HEK293T (cell line): ENCODE results near the gene CXCL6.

ENCODE experiments used
- CTCF ChIA-PET: fragments of 350-600 bp; formaldehyde crosslinking; extraction: SDS; loops from one replicate; lab custom pipeline; 2021; ENCODE audit warnings: antibody characterized with exemption, inconsistent platforms; lab: Yijun Ruan, JAX
- POLR2A ChIA-PET: fragments of 350-600 bp; formaldehyde crosslinking; extraction: SDS; loops from one replicate; lab custom pipeline; 2020; ENCODE audit warnings: antibody characterized with exemption, inconsistent platforms; lab: Yijun Ruan, JAX
- DNase-seq: peaks from one replicate; pipeline ENCODE4 v3.0.0; 2012; ENCODE audit warnings: mixed read lengths; ENCODE audit errors: extremely low spot score
- ARNT ChIP-seq: fragments of 450-650 bp; IDR thresholded peaks from 2 replicates; pipeline ENCODE4 v1.6.1; 2017; ENCODE audit warnings: mild to moderate bottlenecking
- BHLHE40 ChIP-seq: fragments of 450-650 bp; IDR thresholded peaks from 2 replicates; pipeline ENCODE4 v1.6.1; 2016; ENCODE audit warnings: mild to moderate bottlenecking, moderate library complexity, borderline replicate concordance
- CTBP1 ChIP-seq: fragments of 450-650 bp; IDR thresholded peaks from 2 replicates; pipeline ENCODE4 v1.6.1; 2016; ENCODE audit warnings: borderline replicate concordance
- ELF4 ChIP-seq: fragments of 450-650 bp; IDR thresholded peaks from 2 replicates; pipeline ENCODE4 v1.6.1; 2017; ENCODE audit warnings: antibody characterized with exemption
- FOXA1 ChIP-seq: fragments of 450-650 bp; IDR thresholded peaks from 2 replicates; pipeline ENCODE4 v1.6.1; 2016; ENCODE audit warnings: mild to moderate bottlenecking
- FOXK2 ChIP-seq: fragments of 450-650 bp; IDR thresholded peaks from 2 replicates; pipeline ENCODE4 v1.6.1; 2016; ENCODE audit warnings: mild to moderate bottlenecking
- FOXM1 ChIP-seq: fragments of 450-650 bp; IDR thresholded peaks from 2 replicates; pipeline ENCODE4 v1.6.1; 2017; ENCODE audit warnings: mild to moderate bottlenecking, borderline replicate concordance
- HDGF ChIP-seq: fragments of 450-650 bp; IDR thresholded peaks from 2 replicates; pipeline ENCODE4 v1.6.1; 2017; ENCODE audit warnings: antibody characterized with exemption, borderline replicate concordance
- L3MBTL2 ChIP-seq: fragments of 450-650 bp; conservative IDR thresholded peaks from 2 replicates; pipeline ENCODE4 v1.6.1; 2016; ENCODE audit warnings: mild to moderate bottlenecking
- LEF1 ChIP-seq: fragments of 450-650 bp; IDR thresholded peaks from 2 replicates; pipeline ENCODE4 v1.6.1; 2017; ENCODE audit warnings: mild to moderate bottlenecking, borderline replicate concordance
- NFRKB ChIP-seq: fragments of 450-650 bp; IDR thresholded peaks from 2 replicates; pipeline ENCODE4 v1.6.1; 2016; ENCODE audit warnings: mild to moderate bottlenecking, moderate library complexity
- SP1 ChIP-seq: fragments of 450-650 bp; IDR thresholded peaks from 2 replicates; pipeline ENCODE4 v1.6.1; 2017
- SUZ12 ChIP-seq: fragments of 450-650 bp; IDR thresholded peaks from 2 replicates; pipeline ENCODE4 v1.6.1; 2016; ENCODE audit warnings: mild to moderate bottlenecking
- TARDBP ChIP-seq: fragments of 450-650 bp; IDR thresholded peaks from 2 replicates; pipeline ENCODE4 v1.6.1; 2016
- ZNF384 ChIP-seq: fragments of 450-650 bp; IDR thresholded peaks from 2 replicates; pipeline ENCODE4 v1.6.1; 2016
- TF ChIP-seq, protein P1 (sequence below): fragments of 450-650 bp; IDR thresholded peaks from 2 replicates; pipeline ENCODE4 v1.6.1; 2016

Gene CXCL6

DNA sequence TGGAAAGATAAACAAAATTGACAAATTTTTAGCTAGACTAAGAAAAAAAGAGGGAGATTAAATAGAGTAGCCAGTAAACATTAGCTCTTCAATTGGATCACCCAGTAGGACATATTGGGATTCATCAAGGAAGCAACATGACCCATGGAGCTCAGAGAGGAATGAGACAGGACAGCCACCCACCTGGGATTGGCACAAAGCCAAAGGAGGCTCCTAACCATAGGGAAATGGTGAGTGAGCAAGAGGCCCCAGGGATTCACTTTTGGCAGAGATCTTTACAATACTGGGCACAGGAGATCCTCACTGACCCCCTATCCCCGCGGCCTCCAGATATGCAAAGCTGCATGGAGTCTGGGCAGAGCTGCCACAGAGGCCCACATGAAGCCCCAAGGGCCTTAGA lies 34.8 kb upstream of the CXCL6 start:
- POLR2A ChIA-PET = no interaction called here
- CTCF ChIA-PET = no interaction called here
- TF ChIP-seq BHLHE40 (no peak), ARNT (no peak), ELF4 (no peak), FOXM1 (no peak), ZNF384 (no peak), FOXK2 (no peak), SP1 (no peak), CTBP1 (no peak), LEF1 (no peak), HDGF (no peak), NFRKB (no peak), SUZ12 (no peak), FOXA1 (no peak), TARDBP (no peak), L3MBTL2 (no peak)
- TF ChIP-seq, protein P1, sequence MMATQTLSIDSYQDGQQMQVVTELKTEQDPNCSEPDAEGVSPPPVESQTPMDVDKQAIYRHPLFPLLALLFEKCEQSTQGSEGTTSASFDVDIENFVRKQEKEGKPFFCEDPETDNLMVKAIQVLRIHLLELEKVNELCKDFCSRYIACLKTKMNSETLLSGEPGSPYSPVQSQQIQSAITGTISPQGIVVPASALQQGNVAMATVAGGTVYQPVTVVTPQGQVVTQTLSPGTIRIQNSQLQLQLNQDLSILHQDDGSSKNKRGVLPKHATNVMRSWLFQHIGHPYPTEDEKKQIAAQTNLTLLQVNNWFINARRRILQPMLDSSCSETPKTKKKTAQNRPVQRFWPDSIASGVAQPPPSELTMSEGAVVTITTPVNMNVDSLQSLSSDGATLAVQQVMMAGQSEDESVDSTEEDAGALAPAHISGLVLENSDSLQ = no peak
- DNase-seq = no peak

DNA sequence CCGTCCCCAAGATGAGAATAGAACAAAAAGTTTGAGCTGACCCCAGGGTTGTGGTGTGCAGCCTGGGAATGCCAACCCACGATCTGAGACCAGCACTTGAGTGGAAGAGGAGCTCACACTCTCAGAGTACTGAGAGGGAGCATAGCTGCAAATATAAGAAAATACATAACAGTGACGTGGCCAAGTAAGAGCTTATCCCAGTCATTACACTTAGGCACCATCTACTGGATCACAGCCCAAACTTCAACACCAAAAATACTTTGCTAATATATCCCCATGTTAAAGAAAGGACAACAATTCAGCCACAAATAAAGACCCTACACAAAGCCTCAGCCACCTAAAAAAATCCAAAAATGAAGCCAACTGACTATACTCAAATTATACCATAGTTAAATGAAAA lies 33.3 kb upstream of the CXCL6 start:
- ChIA-PET POLR2A (no interaction called here), CTCF (interaction anchor here (1.1 kb wide), 1 partner anchor 9 kb away, joined by 3 read pairs; no protein-coding TSS in a partner anchor)
- no peak for DNase-seq
- TF ChIP-seq FOXA1 (no peak), FOXK2 (no peak), CTBP1 (no peak), NFRKB (no peak), L3MBTL2 (no peak), HDGF (no peak), SP1 (no peak), TARDBP (no peak), ELF4 (no peak), FOXM1 (no peak)
- TF ChIP-seq, protein P1 = no peak

DNA sequence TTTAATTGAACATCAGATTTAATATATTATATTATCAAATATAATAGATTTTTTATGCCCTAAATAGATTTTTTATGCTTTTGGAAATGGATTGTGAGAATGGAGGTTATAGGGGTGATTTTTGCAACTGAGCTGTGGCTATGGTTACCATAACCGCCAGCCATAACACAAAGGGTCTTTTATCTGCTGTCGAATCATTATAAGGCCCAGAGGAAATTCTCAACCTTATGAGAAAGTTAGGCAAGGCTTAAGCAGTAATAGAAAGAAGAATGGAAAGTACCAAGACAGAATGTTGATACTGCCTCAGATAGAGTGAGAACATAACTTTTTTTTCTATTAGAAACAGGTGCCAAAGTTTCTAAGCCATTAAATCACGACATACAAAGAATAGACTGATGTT lies 26.3 kb upstream of the CXCL6 start:
- no peak for DNase-seq
- ChIA-PET CTCF (no interaction called here), POLR2A (no interaction called here)
- TF ChIP-seq FOXA1 = no peak

DNA sequence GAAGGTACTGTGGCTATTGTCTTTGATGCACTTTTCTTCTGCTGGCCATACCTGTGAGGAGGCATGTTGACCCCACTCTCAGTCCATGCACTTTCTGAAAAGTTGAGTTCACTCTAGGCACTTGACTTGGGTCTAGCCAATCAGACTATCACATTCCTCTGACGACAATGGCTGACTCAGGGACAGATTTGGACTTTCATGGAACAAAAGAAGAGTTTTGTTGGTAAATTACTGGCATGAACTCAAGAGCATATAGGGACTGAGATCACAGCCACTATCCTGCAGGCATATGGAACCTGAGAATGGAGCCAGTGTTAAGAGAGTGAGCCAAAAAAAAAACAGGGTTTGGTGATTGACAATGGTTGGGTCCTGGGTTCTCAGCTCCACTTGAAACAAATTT lies 24.6 kb upstream of the CXCL6 start:
- no peak for DNase-seq
- ChIA-PET CTCF (interaction anchor here (1.5 kb wide), 1 partner anchor 8 kb away, joined by 3 read pairs; no protein-coding TSS in a partner anchor), POLR2A (no interaction called here)
- TF ChIP-seq LEF1 (no peak), NFRKB (no peak), FOXA1 (no peak)

DNA sequence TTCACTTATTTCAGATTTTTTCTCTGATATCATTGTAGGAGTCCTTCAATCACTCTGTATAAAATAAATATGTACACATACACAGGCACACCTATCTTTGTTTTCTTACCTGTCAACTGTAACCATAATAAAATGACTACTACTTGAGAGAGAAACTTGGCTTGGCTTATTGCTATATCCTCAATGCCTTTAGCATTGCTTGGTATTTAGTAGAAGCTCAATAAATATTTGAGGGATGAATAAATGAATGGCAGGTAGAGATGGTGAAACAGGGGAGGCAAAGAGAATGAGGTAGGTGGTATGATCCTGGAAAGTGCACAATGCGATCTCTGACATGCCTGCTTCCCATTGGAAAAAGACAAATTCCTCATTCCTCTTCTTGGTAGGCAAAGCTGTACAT lies 21.8 kb upstream of the CXCL6 start:
- ChIA-PET CTCF (no interaction called here), POLR2A (no interaction called here)
- DNase-seq = no peak
- TF ChIP-seq ELF4 = no peak
- no peak for TF ChIP-seq LEF1
- no peak for TF ChIP-seq ARNT
- no peak for TF ChIP-seq FOXM1
- TF ChIP-seq HDGF = no peak
- TF ChIP-seq L3MBTL2 = no peak
- no peak for TF ChIP-seq FOXK2
- TF ChIP-seq SUZ12 = no peak
- TF ChIP-seq, protein P1 = no peak
- TF ChIP-seq ZNF384 = no peak
- TF ChIP-seq BHLHE40 = no peak
- TF ChIP-seq FOXA1 = no peak
- no peak for TF ChIP-seq SP1
- no peak for TF ChIP-seq CTBP1
- no peak for TF ChIP-seq NFRKB
- no peak for TF ChIP-seq TARDBP

DNA sequence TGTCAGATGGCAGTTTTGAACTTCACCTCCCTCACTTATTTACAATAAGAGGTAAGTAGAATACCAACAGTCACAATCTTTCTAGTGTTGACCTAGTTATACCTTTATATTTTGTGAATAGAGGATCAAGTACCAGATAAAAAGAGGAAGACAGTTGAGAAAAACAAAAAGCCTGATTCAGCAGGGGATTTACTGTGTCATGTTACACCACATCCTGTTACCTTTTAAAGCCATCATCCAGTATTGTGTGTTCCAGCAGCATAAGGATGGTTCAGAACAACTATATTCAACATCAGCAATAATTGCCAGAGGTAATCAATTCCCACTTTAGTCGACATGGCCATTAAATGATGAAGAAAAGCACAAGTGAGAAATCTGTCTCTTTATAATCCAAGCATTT lies 21.3 kb upstream of the CXCL6 start:
- CTCF ChIA-PET = no interaction called here
- DNase-seq = no peak
- POLR2A ChIA-PET = no interaction called here
- TF ChIP-seq CTBP1 (no peak), TARDBP (no peak), FOXM1 (no peak), ZNF384 (no peak), SUZ12 (no peak), L3MBTL2 (no peak), BHLHE40 (no peak), NFRKB (no peak), LEF1 (no peak), ARNT (no peak), SP1 (no peak), HDGF (no peak), ELF4 (no peak), FOXA1 (no peak), FOXK2 (no peak)
- TF ChIP-seq, protein P1 = no peak
